ENCODE results near the gene PLXNC1. TPM values are rescaled to one million over a fixed set of nuclear protein-coding genes. Genes with fewer than 3 reads are reported as not detected.
A peak's percentile ranks its signal among the peaks of the same experiment; 100 is the strongest.

Gene PLXNC1
- total and polyA plus RNA-seq, 9 of the 15 experiments (the other 6 are each of a cell fraction or from before 2014, with no cell fraction given) = 0.08 to 0.87 (median 0.28) TPM

DNA sequence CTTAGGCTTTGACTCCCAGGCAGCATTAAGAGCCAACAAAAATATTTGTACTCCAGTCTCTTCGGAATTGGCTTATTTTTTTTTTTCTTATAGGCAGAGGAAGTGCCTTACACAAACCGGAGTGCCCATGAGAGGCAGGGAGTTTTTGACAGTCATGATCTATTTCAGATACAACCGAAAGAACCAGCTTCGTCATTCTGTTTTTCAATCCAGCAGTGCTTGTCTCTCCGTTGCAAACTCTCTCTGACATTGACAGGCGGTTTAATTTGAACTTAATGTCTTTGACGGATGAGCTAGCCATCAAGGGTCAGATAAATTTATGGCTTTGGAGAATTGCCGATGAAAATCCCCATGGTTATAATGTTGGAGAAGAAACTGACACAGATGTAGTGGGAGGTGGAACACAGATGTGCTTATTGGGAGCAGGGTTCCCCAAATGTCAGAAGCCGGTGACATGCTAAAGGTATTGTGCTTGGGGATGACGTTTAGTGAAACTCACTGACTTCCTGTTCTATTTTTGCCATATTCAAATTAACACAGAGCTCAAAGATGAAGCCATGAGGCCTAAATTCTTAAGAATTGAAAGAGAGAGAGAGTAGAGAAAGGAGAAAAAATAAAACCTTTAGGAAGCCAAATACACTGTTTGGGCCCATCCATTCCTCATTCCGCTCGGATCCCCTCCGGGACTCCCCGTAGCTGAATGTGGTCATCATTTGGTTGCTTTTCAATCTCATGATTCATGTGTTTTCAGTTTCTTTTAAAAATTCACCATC is 59.7 kb downstream of the PLXNC1 start:
- Histone ChIP-seq H3K79me2 (ENCODE audit: control insufficient read depth, insufficient read depth, low read length) (no peaks in the 10 kb centered on the region), H3K27me3 (ENCODE audit: control insufficient read depth in 2 of 2, insufficient read depth in 2 of 2, low read length in 2 of 2) (no peaks in the 10 kb centered on the region), H4K20me1 (replicated peaks; ENCODE audit: control insufficient read depth, insufficient read depth, low read length) (no peaks in the 10 kb centered on the region), H2AFZ (ENCODE audit: low read depth, low read length) (peak overlapping the region; percentile 83), H3K4me3 (no peak overlapping the region), H3K36me3 (ENCODE audit: control insufficient read depth, insufficient read depth, low read length) (no peaks in the 10 kb centered on the region), H3K9me3 (replicated peaks; ENCODE audit: control insufficient read depth, insufficient read depth, low read depth, low read length) (no peaks in the 10 kb centered on the region), H3K9ac (ENCODE audit: insufficient read depth in 1 of 2, low read depth in 2 of 2, low read length in 2 of 2) (peak overlapping the region in 1 of 2 experiments; percentile 20; a peak in 2 of 4 replicates), H3K27ac (ENCODE audit: extremely low read depth, low read depth, low read length) (peak overlapping the region; percentile 52), H3K9me1 (ENCODE audit: control insufficient read depth, insufficient read depth, low read length) (no peaks in the 10 kb centered on the region), H3K4me2 (ENCODE audit: insufficient read depth, low read length) (peak overlapping the region; percentile 63), H3K4me1 (replicated peaks in 1 of 2; ENCODE audit: control insufficient read depth in 2 of 2, insufficient read depth in 2 of 2, low read length in 2 of 2) (peaks cover 0 to 26% of the 10 kb centered on the region in 2 experiments; a peak in 3 of 5 replicates)
- ChIA-PET POLR2A (interaction anchor here (0.6 to 1.7 kb wide), 8 partner anchors 9 to 1418 kb away, joined by 3 to 10 read pairs (median 4); no protein-coding TSS in a partner anchor), CTCF (ENCODE audit: low intra/inter-chr PET ratio) (no interaction called here)
- in situ Hi-C loops (cut with MboI) (no loop called here), intact Hi-C loops (cut with micrococcal nuclease) (no loop called here)
- 16% methylated on average over 14 of the region's 14 CpGs for WGBS (ENCODE audit: insufficient coverage, low coverage, missing lambda C conversion rate)
- ATAC-seq = peak; percentile 78
- no TSS peak for BruUV-seq (replicated peaks)
- peak in 2 of 4 experiments; percentile 18 to 59 for DNase-seq (ENCODE audit: extremely low read depth in 1 of 4, low spot score in 3 of 4)
- peak; percentile 63 for FAIRE-seq
- TF ChIP-seq ETV5 (CRISPR knock-in tag; IDR thresholded peaks at IDR 0.05; ENCODE audit: low read depth) (no peak), ARID2 (IDR thresholded peaks at IDR 0.05) (no peak), KLF16 (IDR thresholded peaks at IDR 0.05) (no peak), ZNF124 (CRISPR knock-in tag; IDR thresholded peaks at IDR 0.05) (no peak), TOE1 (IDR thresholded peaks at IDR 0.05; ENCODE audit: borderline replicate concordance) (no peak), TOE1 (CRISPR knock-in tag; IDR thresholded peaks at IDR 0.05; ENCODE audit: borderline replicate concordance, low read depth) (no peak), MAFK (IDR thresholded peaks at IDR 0.05; ENCODE audit: low read length) (peak; percentile 29; the same call in 1 of the 2 replicates)
- TF ChIP-seq, protein P1, sequence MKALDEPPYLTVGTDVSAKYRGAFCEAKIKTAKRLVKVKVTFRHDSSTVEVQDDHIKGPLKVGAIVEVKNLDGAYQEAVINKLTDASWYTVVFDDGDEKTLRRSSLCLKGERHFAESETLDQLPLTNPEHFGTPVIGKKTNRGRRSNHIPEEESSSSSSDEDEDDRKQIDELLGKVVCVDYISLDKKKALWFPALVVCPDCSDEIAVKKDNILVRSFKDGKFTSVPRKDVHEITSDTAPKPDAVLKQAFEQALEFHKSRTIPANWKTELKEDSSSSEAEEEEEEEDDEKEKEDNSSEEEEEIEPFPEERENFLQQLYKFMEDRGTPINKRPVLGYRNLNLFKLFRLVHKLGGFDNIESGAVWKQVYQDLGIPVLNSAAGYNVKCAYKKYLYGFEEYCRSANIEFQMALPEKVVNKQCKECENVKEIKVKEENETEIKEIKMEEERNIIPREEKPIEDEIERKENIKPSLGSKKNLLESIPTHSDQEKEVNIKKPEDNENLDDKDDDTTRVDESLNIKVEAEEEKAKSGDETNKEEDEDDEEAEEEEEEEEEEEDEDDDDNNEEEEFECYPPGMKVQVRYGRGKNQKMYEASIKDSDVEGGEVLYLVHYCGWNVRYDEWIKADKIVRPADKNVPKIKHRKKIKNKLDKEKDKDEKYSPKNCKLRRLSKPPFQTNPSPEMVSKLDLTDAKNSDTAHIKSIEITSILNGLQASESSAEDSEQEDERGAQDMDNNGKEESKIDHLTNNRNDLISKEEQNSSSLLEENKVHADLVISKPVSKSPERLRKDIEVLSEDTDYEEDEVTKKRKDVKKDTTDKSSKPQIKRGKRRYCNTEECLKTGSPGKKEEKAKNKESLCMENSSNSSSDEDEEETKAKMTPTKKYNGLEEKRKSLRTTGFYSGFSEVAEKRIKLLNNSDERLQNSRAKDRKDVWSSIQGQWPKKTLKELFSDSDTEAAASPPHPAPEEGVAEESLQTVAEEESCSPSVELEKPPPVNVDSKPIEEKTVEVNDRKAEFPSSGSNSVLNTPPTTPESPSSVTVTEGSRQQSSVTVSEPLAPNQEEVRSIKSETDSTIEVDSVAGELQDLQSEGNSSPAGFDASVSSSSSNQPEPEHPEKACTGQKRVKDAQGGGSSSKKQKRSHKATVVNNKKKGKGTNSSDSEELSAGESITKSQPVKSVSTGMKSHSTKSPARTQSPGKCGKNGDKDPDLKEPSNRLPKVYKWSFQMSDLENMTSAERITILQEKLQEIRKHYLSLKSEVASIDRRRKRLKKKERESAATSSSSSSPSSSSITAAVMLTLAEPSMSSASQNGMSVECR (CRISPR knock-in tag; IDR thresholded peaks at IDR 0.05) = no peak
- TF ChIP-seq, protein P2, sequence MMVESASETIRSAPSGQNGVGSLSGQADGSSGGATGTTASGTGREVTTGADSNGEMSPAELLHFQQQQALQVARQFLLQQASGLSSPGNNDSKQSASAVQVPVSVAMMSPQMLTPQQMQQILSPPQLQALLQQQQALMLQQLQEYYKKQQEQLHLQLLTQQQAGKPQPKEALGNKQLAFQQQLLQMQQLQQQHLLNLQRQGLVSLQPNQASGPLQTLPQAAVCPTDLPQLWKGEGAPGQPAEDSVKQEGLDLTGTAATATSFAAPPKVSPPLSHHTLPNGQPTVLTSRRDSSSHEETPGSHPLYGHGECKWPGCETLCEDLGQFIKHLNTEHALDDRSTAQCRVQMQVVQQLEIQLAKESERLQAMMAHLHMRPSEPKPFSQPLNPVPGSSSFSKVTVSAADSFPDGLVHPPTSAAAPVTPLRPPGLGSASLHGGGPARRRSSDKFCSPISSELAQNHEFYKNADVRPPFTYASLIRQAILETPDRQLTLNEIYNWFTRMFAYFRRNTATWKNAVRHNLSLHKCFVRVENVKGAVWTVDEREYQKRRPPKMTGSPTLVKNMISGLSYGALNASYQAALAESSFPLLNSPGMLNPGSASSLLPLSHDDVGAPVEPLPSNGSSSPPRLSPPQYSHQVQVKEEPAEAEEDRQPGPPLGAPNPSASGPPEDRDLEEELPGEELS (CRISPR knock-in tag; IDR thresholded peaks at IDR 0.05; ENCODE audit: borderline replicate concordance) = no peak

Measured in K562 (cell line).